Measurements from ENCODE around the gene ZNF226.

GRCh38 chr19:44204772-44205171 lies 39.9 kb downstream of the ZNF226 start:
- no peak for TF ChIP-seq ZNF169 (tag by site-specific recombination; IDR thresholded peaks at IDR 0.05)
- no peak for TF ChIP-seq ZNF292 (tag by site-specific recombination; IDR thresholded peaks at IDR 0.05; ENCODE audit: borderline replicate concordance, low read depth)
- no peak for TF ChIP-seq CTCF (tag by site-specific recombination; IDR thresholded peaks at IDR 0.05)
- TF ChIP-seq KLF1 (tag by site-specific recombination; IDR thresholded peaks at IDR 0.05): no peak
- TF ChIP-seq ZNF596 (tag by site-specific recombination; IDR thresholded peaks at IDR 0.05): no peak
- TF ChIP-seq REST (tag by site-specific recombination; IDR thresholded peaks at IDR 0.05): no peak
- no peak for TF ChIP-seq TCF7L2 (IDR thresholded peaks at IDR 0.05; ENCODE audit: borderline replicate concordance, low read depth, low read length)
- no peak for TF ChIP-seq HOXA7 (CRISPR knock-in tag; IDR thresholded peaks at IDR 0.05; ENCODE audit: borderline replicate concordance)
- TF ChIP-seq OVOL3 (tag by site-specific recombination; IDR thresholded peaks at IDR 0.05): no peak
- TF ChIP-seq MYNN (tag by site-specific recombination; IDR thresholded peaks at IDR 0.05; ENCODE audit: borderline replicate concordance): no peak
- TF ChIP-seq ZNF121 (tag by site-specific recombination; IDR thresholded peaks at IDR 0.05): no peak
- no peak for TF ChIP-seq GLI2 (tag by site-specific recombination; IDR thresholded peaks at IDR 0.05; ENCODE audit: borderline replicate concordance, low read depth)
- no peak for TF ChIP-seq EGR2 (tag by site-specific recombination; IDR thresholded peaks at IDR 0.05; ENCODE audit: low read depth)
- TF ChIP-seq YY1 (tag by site-specific recombination; IDR thresholded peaks at IDR 0.05): no peak

Data from HEK293 (cell line).